Endothelial cell of hepatic sinusoid (primary cell): ENCODE data around the gene FBLN2.

ENCODE experiments used
- in situ Hi-C: cut with HindIII; loops from 2 replicates; pipeline ENCODE4 v1.10.0; 2017; ENCODE audit warnings: low sequenced_read_pairs

FBLN2 gene

DNA sequence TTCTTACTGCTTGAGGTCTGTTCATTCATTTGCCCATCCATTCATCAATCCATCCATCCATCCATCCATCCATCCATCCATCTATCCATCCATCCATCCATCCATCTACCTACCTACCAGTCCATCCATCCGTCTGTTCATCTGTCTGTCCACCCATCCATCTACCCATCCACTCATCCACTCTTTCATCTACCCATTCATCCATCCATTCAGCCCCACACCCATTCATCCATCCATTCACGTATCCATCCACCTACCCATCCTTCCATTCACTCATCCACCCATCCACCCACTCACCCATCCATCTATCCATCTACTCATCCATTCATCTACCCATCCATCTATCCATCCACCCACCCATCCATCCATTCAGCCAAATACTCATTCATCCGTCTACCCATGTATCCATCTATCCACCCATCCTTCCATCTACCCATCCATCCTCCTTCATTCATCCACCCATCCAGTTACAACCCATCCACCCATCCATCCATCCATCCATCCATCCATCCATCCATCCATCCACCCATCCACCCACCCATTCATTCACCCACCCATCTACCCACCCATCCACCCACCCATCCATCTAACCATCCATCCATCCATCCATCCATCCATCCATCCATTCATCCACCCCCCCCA is 68.3 kb downstream of the FBLN2 start:
- in situ Hi-C loops: loop anchor here (10.0 kb wide), 1 partner anchor 68 kb away; no protein-coding TSS in a partner anchor

DNA sequence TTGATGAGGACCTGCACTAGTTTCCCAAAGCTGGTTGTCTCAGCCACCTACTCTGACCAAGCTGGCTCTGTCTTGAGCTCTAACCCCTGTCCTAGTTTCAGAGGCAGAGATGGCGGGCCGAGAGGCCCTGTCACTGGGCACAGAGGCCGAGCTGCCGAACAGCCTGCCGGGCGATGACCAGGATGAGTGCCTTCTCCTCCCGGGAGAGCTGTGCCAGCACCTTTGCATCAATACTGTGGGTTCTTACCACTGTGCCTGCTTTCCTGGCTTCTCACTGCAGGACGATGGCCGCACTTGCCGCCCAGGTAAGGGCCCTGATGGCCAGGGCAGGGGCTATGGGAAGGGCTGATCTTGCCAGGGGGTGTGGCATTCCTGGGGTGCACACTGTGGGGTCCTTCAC is 69.1 kb downstream of the FBLN2 start:
- in situ Hi-C loops: loop anchor here (10.0 kb wide), 1 partner anchor 67 kb away; no protein-coding TSS in a partner anchor

DNA sequence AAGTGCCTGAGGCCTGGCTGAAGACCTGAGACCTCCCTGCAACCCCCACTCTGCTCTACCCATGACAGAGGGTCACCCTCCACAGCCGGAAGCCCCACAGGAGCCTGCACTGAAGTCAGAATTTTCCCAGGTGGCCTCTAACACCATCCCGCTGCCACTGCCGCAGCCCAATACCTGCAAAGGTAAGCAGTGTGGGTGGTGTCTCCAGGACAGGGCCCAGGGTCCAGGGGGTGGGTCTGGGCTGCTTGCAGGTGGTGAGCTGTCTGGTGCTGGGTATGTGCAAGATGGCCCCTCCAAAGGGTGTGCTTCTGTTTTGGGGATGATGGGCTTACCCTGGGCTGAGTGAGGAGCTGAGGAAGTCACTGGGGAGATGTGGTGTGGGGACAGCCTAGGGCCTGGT is 69.9 kb downstream of the FBLN2 start:
- in situ Hi-C loops: loop anchor here (10.0 kb wide), 1 partner anchor 66 kb away; no protein-coding TSS in a partner anchor

DNA sequence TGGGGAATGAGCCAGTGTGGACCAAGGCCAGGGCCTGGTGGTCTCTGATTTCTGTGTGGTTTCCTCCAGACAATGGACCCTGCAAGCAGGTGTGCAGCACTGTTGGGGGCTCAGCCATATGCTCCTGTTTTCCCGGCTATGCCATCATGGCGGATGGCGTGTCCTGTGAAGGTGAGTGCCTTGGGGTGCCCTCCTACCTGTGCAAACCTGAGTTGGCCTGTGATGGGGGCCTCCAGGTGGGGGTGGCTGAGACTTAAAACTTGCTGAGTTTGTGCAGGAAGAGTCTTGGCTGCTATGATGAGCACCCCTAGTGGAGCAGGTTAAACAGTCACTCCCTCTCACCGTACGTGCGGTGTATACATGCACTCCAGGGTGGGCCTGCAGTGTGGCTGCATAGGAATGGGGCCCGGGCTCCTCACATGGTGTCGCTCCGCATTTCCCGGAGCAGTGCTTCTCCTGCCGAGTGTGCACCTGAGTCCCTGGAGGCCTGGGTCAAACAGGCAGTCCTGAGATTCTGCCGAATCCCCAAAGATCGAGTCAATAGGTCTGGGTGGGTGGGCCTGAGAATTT is 70.8 kb downstream of the FBLN2 start:
- in situ Hi-C loops: loop anchor here (10.0 kb wide), 1 partner anchor 65 kb away; no protein-coding TSS in a partner anchor

DNA sequence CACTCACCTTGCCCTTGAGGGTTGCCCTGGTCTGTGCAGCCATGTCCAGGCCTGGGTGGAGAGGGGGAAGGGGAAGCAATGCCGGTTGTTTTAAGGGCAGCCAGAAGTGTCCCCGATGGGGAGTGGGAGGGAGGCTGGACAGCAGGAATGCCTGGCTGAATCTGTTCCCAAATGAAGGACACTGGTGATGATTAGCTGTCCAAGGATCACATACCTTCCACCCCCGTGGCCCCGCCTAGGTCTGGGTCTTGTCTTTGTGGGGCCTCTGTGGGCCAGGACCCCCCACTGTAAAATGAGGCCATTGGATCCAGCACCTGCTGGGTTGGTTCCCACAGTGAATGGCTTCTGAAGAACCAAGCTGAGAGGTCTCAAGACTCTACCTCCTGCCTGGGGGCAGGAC is 71.4 kb downstream of the FBLN2 start:
- in situ Hi-C loops: no loop called here

DNA sequence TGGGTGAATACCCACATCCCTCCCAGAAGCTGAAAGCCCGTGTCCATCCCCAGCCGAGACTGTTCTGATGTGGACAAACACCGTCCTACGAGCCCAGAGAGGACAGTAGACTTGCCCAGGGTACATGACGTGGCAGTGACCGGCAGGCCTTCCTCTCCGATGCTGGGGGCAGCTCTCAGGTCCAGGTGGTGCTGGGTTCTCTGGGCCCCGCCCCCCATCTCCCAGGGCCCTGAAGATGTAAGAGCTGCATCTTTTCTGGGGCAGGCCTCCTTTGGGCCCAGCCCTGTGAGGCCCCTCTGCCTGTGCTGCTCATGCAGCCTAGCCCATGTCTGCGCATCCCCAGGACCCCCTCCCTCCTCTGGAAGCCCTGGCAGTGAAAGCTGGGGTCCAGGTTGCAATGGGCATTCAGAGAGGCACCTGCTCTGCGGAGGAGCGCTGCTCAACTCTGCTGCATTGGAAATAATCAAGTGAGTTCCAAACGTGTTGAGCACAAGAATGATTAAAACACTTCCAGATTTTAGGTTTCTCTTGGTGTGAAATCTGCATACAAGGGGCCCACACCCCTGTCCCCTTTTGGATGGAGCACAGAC is 71.9 kb downstream of the FBLN2 start:
- in situ Hi-C loops: no loop called here

DNA sequence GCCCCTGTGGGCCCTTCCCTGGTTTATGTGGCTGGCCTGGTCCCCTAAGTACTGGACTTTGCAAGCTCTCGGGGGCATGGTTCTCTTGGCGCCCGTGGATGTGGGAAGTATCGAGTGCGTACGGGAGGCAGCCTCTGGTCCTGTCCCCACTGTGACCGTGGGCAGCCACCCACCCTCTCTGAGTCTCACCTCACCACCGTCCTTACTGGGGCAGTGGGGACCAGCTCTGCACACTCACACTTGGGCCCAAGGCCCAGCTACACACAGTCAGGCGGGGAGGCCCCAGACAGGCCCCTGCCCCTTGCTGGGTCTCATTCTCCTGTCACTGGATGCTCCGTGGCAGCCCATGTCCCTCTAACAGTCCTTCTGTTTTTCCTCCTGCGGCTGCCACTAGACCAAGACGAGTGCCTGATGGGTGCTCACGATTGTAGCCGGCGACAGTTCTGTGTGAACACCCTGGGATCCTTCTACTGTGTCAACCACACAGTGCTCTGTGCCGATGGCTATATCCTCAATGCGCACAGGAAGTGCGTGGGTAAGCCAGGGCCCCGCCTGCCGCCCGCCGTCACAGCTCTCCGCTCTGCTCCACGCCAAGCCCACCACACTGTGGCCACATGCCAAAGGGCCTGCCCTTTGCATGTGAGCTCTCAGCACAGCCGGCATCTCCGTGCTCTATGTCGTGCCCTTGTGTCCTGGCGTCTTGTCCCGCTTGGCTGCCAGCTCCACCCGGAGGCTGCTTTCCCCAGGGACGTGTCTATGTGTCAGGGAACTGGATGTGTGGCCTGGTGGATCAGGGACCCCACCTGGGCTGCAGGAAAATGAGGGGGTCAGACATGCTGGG is 72.7 kb downstream of the FBLN2 start:
- in situ Hi-C loops: no loop called here

DNA sequence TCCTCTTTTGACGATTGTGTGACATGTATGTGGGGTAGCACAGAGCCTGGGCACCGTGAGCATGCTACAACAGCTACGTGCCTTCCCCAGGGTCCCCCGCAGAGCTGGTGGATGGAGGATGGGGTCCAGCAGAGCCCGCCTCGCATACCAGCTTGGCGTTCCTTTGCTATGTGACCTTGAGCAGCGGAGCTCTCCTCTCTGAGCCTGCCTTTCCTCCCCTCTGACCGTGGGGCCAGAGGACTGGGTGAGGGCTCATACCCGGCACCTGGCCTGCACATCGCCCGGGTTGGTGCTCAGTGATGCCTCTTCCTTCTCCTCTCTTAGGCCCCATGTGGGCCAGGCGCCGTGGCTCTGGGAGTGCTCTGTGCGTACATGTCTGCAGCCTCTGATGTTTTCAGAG is 73.4 kb downstream of the FBLN2 start:
- in situ Hi-C loops: no loop called here

DNA sequence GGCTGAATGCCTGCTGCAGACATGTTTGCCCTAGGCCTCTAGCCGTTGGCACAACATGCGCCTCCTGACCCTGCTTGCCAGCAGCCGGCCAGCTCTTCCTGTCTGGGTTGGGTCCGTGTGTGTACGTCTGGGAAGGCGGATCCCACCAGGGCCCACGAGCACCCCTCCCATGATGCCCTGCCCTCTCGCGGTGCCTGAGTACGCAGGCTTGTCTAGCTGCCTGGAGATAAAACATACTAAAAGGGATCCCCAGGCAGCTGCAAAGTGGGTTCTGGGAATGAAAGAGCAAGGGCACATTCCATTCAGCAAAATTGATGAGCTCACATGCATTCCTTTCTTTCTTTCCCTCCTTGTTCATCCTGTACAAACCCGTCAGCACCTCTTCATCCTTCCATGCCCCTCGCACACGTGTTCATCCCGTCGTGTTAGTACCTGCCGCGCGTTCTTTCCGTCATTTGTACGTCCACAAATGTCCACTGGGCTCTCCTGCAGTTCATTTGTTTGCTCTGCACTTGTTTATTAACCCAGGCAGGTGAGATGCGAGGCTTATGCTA is 74.3 kb downstream of the FBLN2 start:
- in situ Hi-C loops: no loop called here

DNA sequence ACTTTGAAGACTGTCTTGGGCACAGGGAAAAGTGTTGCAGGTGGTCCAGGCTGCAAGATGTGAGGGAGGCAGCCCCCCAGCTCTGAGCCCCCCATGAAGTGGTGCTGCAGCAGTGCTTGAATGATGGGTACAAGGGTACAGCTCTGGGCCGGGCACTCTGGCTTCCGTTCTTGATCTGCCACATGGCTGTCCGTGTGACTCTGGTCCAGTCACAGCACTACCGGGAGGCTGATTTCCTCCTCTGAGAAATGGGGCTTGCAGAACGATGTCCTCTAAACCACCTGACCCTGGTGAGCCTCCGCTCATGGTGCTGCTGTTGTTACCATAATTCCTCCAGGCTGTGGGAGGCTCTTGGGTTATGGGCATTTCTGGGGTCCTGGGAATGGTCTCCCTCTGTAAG is 75.1 kb downstream of the FBLN2 start:
- in situ Hi-C loops: no loop called here

DNA sequence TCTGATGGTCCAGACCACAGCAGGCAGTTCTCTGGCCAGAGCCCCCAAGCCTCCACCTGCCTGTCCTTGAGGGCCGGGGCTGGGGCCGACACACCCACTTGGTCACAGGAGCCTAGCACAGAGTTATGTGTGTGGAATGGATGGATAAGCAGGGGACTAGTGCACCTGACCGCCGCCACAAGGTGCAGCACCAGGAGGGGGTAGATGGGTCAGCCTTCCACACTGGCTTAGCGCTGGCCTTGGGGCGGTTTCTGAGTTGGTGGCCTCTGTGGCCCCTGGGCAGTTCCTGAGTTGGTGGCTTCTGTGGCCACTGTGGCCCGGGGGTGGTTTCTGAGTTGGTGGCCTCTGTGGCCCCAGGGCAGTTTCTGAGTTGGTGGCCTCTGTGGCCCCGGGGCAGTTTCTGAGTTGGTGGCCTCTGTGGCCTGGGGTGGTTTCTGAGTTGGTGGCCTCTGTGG is 75.8 kb downstream of the FBLN2 start:
- in situ Hi-C loops: no loop called here

DNA sequence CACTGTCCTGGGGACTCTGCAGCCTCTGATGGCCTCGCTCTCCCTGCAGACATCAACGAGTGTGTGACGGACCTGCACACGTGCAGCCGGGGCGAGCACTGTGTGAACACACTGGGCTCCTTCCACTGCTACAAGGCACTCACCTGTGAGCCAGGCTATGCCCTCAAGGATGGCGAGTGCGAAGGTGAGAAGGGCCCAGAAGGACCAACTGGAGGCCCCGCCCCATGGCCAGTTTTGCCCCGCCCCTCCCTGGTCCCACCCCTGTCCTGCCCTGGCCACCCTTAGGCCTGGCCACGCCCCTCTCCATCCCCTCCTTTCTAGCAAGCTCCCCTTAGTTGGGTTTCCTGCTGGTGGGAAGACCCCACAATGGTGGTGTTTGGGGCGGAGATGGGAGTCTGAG is 77.5 kb downstream of the FBLN2 start:
- in situ Hi-C loops: no loop called here

DNA sequence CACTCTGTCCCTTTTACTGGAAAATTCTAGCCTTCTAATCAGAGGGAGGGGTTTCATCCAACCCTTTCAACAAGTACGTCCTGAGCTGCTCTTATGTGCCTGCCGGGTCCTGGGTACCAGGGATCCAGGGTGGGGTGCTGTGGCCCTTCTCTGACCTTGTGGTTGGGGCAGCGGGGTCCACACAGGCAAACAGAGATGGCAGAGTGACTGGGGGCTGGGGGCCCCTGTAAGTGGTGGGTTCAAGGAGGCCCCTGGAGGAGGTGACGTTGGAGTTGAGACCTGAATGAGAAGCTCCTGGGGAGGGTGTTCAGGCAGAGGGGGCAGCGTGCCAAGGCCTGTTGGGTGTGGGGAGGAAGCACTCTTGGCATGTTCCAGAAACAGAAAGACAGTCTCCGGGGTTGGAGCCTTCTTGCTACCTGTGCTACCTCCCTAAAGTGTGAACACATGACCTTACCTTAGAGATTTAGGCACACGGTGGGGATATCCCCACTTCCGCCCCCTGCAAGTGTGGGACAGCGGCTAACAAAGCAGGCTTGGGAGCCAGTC is 78.1 kb downstream of the FBLN2 start:
- in situ Hi-C loops: no loop called here

DNA sequence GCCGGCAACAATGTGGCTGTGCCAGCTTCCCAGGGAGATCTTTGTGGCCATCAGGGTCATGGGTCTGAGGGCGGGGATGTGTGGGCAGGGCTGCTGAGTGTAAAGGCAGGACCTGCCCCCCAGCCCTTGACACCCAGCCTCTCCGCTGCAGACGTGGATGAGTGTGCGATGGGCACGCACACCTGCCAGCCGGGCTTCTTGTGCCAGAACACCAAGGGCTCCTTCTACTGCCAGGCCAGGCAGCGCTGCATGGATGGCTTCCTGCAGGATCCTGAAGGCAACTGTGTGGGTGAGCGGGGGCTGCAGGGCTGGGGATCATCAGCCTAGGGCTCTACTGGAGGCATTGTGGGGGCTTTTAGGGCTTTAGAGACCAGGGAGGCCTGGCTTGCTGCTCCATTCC is 78.8 kb downstream of the FBLN2 start:
- in situ Hi-C loops: no loop called here

DNA sequence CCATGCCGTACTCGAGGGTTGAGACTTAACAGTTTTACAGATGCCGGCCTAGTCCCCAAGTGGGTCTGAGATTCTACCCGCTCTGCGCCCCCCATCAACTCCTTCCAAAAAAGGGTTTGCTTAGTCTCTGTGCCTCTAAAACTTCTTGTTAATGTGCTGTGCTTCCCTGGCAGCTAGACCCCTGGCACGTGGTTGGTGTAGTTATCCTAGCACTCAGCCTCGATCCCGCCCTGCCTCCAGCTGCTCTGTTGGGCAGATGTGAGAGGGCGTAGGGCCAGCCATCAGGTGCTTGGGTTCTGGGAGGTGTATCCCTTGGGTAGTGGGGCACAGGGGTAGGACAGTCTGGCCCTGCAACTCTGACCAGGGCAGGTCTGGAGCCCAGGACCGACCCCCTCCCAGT is 79.5 kb downstream of the FBLN2 start:
- in situ Hi-C loops: no loop called here

DNA sequence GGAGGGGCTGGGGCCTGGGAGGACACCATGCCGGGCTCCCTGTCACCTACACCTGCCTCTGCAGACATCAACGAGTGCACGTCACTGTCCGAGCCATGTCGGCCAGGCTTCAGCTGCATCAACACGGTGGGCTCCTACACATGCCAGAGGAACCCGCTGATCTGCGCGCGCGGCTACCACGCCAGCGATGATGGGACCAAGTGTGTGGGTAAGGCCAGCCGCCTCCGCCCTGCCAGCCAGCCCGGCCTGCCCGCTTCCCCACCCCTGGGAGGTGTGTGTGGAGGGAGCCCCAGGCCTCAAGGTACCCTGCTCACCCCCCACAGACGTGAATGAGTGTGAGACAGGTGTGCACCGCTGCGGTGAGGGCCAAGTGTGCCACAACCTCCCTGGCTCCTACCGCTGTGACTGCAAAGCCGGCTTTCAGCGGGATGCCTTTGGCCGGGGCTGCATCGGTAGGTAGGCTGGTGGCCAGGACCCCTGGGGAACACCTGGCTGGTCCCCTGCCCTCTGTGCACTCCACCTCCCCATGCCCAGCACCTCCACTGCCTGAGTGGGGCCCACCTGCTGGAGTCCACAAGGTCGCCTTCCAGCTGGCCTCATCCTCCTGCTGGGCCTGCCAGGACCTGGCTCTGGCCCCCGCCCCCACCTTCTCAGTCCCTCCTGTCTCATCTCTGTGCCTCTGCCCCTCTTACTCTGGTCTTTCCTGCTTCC is 80.1 kb downstream of the FBLN2 start:
- in situ Hi-C loops: no loop called here

DNA sequence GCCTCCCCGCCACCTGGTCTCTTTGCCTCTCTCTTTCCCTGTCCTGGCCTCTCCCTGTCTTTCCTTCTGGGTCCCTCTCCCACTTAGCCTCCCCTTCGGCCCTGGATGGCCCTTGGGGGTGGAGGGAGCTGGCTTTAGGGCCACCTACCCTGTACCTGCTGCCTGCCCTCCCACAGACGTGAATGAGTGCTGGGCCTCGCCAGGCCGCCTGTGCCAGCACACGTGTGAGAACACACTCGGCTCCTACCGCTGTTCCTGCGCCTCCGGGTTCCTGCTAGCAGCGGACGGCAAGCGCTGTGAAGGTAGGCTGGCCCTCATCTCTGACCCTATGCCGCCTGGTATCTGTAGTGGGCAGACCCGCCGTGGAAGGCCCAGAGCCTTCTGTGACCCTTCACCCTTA is 80.7 kb downstream of the FBLN2 start:
- in situ Hi-C loops: no loop called here

DNA sequence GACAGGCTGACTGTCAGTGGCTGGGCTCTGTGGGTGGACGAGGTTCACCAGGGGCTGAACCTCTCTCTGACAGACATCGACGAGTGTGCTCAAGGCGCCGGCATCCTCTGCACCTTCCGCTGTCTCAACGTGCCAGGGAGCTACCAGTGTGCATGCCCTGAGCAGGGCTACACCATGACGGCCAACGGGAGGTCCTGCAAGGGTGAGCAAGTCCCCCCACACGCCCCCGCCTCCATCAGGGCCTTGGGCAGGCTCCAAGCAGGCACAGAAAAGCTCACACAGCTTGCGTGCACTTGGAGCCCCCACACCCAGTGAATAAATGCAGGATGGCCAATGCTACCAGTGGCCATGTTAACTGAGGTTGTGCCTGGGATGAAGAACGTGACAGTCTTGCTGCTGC is 82.3 kb downstream of the FBLN2 start:
- in situ Hi-C loops: no loop called here

DNA sequence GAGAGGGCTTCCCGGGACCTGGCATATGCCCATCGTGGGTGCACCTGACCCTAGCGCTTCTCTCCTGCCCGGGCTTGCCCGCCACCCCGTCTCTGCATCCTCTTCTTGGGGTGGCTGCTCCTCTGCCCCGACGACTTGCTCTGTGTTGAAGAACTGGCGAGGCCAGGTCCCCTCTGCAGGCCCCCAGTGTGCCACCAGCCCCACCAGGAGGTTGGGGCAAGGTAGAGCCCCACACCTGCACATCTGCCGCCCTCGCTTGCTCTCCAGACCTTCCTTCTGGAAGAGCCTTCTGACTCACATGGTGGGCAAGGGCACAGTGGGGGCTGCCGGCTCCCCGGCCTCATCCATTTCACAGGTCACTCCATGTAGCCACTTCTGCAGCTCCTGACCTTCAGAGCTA is 84.3 kb downstream of the FBLN2 start:
- in situ Hi-C loops: no loop called here

DNA sequence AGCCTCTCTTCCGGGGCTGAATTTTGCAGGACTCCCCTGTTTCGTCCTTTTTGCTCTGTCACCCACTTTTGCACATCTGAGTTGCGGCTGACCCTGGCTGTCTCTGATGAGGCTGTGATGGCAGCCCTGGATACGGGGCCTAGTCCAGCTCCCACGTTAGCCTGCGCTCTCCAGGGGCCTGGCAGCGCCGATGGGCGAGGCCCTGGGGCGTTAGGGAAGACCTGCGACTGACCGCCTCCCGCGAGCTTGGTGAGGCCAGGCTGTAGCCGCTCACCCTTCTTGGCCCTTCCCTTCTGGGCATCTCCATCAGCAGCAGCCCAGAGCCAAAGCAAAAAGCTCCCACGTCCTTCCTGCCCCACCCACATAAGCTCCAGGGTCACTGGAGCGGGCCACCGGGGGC is 85.2 kb downstream of the FBLN2 start:
- in situ Hi-C loops: no loop called here
